Measurements from ENCODE around the gene CMIP.

The CMIP gene

DNA sequence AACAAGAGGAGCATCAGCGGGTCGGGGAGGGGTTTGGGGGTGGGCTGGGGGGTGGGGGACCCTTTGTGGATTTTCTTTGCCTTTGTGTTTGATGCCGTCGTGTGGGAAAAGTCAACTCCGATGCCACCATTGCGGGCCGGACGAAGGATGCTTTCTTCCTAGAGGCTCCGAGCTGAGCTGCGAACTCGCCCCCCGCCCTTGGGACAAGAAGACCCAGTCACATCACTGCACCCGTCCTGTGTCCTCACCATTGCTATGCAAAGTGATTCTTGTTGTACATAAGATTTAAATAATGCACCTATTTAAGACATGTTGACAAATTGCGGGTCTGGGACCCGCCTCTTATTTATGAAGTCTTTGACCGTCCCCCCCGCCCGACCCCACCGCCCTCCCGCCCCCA lies 265.4 kb downstream of the CMIP start:
- no peak for DNase-seq

GRCh38 chr16:81710596-81710995 lies 266.0 kb downstream of the CMIP start:
- DNase-seq = no peak

- DNase-seq = no peak
Measured at GRCh38 chr16:81711657-81712319, 267.2 kb downstream of the CMIP start.

- DNase-seq = no peak
Measured at GRCh38 chr16:81712681-81713080, 268.1 kb downstream of the CMIP start.

DNA sequence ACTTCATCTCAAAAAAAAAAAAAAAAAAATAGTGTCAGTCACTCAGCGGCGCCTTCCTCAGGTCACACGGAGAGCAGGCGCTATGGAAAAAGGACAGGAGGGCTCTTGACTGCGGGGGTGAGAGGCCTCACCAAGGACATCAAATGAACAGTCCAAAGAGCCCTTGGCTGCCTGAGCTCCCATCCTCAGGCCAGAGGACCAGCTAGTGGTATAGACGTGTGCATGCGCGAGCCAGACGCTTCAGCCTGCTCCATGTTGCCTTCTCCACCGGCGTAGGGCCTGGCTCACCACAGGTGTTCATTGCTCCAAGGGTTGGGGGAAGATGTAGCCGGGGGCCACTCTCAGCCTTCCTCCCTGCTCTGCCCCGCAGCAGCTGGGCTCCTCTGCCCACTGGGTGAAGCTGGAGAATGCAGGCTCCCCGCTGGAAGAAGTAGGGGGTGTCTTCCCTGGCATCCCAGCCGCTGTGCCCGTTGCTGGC lies 268.7 kb downstream of the CMIP start:
- DNase-seq = no peak

DNA sequence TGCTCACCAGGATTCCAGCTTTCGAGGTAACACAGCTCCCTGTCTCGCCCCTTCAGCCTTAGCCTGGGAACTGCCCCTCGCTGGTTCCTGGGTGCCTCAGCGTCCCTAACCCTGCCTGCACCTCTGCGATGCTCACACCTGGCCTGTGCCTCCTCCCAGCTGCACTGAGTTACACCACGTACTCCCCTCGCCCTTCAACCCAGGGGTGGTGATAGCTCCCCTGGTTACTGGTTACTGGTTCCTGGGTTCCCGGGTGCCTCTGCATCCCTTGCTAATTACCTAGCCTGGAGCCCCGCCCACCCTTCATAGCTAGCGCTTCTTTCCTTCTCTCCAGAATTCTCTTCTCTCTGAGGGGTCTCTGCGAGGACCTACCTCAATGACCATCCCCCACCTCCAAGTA lies 269.2 kb downstream of the CMIP start:
- no peak for DNase-seq

- no peak for DNase-seq
Measured at GRCh38 chr16:81714583-81714982, 270.0 kb downstream of the CMIP start.

- peak; percentile 52 for DNase-seq
Measured at GRCh38 chr16:81715358-81716196, 271.0 kb downstream of the CMIP start.

DNA sequence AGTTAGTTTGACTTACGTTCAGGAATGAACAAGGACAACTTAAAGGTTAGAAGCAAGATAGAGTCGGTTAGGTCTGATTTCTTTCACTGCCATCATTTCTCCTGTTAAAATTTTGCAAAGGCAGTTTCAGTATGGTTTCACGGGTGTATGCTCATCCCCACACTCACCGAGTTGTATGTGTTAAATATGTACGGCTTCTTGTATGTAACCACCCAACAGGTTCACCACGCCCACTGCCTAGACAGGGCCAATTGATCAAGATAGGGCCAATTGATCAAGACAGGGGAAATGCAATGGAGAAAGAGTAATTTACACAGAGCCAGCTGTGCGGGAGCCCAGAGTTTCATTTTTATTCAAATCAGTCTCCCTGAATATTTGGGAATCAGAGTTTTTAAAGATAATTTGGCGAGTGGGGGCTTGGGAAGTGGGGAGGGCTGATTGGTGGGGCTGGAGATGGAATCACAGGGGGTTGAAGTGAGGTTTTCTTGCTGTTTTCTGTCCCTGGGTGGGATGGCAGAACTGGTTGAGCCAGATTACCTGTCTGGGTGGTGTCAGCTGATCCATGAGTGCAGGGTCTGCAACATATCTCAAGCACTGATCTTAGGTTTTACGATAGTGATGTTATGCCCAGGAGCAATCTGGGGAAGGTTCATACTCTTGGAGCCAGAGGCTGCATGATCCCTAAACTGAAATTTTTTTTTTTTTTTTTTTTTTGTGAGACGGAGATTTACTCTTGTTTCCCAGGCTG lies 272.0 kb downstream of the CMIP start:
- DNase-seq = peak; percentile 62

DNA sequence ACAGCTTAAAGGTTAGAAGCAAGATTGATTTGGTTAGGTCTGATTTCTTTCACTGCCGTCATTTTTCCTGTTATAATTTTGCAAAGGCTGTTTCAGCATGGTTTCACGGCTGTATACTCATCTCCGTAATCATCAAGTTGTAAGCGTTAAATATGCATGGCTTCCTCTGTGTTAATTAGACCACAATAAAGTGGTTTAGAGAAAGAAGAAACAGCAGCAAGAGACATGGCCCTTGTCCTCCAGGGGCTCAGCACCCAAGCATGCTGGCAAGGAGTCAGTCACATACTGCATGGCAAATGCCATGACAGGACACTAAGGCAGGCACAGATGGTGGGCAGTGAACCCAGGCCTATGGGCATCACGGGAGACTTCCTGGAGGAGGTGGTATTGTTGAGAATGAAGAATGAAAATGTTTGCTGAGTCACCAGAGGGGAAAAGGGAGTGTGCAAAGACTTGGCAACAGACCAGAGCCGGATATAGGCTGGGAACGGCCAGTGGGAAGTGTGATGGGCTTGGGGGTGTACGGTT lies 273.1 kb downstream of the CMIP start:
- DNase-seq = peak; percentile 39

DNA sequence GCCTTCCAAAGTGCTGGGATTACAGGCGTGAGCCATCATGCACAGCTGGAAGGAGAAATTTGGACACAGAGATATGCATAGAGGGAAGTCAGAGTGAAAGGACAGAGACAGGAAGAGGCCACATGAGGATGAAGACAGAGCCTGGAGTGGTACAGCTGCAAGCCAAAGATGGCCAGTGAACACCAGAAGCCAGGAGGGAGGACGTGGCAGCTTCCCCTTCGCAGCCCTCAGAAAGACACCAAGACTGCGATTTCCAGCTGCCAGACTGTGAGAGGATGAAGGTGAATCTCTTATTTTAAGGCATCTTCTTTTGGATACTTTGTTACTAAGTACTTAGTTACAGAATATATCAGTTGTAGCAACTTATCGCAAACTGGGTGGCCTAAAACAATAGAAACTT lies 274.0 kb downstream of the CMIP start:
- DNase-seq = peak; percentile 30

- DNase-seq = no peak
Measured at GRCh38 chr16:81719993-81720392, 275.4 kb downstream of the CMIP start.

DNA sequence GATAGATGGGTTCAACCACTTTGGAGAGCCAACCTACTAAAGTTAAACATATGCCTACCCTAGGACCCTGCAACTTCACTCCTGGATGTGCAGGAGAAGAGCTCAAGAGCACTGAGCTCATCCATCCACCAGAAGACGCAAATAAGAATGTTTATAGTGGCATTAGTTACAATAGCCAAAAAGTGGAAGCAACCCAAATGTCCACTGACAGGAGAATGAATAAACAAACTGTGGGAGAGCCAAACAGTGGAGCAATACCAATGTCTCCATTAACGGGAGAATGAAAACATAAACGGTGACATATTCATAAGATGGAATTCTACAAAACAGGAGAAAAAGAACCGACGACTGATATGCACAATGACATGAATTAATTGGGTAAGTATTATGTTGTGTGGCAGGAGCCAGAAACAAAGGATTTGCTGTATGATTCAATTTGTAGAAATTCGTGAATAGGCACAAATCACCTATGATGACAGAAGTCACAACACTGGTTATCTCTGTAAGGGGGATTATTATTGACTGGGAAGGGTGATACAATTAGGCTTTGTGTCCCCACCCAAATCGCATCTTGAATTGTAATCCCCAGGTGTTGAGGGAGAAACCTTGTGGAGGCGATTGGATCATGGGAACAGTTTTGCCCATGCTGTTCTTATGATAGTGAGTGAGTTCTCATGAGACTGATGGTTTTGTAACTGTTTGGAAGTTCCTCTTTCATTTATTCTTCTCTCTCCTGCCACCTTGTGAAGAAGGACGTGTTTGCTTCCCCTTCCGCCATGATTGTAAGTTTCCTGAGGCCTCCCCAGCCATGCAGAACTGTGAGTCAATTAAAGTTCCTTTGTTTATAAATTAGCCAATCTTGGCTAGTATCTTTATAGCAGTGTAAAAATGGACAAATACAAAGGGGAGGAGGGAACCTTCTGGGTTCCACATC lies 276.6 kb downstream of the CMIP start:
- no peak for DNase-seq

- DNase-seq = peak; percentile 86
Measured at GRCh38 chr16:81723098-81723723, 278.6 kb downstream of the CMIP start.

DNA sequence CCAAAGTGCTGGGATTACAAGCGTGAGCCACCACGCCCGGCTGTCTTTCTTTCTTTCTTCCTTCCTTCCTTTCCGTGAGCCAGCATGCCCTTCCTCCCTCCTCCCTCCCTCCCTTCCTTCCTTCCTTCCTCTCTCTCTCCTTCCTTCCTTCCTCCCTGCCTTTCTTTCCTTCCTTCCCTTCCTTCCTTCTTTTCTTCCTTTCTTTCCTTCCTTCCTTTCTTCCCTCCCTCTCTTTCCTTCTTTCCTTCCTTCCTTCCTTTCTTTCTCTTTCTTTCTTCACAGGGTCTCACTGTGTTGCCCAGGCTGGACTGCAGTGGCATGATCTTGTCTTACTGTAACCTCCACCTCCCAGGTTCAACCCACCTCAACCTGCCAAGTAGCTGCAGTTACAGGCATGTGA lies 283.8 kb downstream of the CMIP start:
- DNase-seq = no peak

DNA sequence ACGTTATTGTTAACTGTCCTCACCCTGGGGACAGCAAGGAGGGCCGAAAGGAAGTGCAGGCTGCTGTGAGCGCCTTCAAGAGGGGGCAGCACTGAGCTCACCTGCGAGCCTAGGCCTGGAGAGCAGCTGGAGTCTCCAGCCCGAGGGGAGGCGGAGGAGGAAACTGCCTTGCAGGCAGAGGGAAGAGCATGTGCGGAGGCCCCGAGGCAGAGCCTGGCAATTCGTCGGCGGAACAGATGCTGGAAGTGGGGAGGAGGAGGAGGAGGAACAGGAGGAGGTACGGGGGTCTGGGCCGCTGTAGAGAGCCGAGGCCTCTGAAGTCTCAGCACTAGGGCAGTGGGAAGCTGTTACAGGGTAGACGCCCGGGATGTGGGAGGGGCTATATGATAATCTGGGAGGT lies 284.8 kb downstream of the CMIP start:
- no peak for DNase-seq

DNA sequence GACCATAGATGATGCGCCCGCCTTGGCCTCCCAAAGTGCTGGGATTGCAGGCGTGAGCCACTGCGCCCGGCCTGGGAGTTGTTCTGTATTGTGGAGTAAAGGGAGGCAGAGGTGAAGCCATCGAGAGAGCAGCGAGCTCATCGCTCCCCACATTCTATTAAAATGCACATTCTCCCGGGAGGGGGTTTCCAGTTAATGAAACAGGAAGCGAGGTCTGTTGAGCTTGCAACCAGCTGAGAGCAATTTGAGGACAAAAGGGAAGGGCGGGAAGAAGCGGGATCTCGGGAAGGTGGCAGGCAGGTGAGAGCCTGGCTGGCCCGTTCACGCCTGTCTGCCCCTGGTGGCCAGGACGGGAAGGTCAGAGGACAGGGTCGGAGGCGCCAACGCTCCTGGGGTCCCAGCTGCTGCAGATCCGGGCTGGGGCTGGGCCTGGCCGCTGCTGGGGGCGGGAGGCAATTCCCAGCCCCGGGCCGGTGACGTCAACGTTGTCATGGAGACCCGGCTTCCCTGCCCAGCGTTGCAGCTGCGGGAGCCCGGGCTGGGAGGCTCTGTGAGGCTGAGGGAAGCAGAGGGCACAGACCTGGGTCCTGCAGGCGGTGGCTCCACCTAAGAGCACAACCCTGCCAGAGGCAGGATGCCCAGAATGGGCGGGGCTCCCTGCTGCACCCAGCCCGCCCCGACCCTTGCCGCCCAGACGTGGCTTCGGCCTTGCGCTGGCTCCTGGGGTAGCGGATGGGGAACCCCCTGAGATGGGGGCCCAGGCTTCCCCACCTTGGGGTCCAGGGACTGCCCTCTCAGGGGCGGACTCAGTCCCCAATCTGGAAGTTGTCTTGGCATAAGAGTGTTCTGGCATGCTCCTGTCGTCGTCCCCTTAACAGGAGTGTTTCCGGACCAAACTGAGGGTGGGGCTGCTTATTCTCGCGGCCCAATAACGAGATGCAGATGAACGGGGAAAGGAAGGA lies 285.8 kb downstream of the CMIP start:
- peak; percentile 63 for DNase-seq

DNA sequence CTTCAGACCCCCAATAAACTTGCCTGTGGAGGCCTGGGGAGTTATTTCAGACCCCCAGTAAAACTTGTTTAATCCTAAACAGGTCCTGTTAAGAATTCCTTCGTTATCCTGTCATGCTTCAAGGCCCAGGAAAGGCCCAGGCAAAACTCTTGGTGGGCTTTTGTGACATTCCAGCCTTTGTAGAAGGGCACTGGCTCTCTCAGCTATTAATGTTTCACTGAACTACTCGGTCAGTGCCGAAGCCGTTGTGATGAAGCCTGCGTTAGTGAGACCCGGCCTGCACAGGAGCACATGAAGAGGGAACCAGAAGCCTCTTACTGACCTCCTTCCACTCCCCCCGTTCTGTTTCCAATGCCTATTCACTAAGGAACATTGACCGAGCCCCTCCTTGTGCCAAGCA lies 287.0 kb downstream of the CMIP start:
- DNase-seq = no peak

GRCh38 chr16:81732699-81733098 lies 288.1 kb downstream of the CMIP start:
- DNase-seq = no peak

DNA sequence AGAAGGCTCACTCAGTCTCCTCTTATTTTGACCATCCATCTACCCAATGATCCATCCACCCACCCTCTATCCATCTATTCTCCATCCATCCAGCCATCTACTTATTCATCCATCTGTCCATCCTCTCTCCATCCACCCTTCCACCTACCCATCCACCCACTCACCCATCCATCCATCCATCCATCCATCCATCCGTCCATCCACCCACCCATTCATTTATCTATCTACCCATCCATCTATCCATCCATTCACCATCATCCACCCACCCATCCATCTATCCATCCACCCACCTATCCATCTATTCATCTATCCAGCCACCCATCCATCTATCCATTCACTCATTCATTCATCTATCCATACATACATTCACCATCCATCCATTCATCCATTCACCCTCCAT lies 288.7 kb downstream of the CMIP start:
- no peak for DNase-seq

Data from activated CD4-positive, alpha-beta T cell treated with anti-CD3 and anti-CD28 coated beads, Interleukin-2, Interleukin-6, amounts not matched to agents 100 ng/mL and 50 ng/mL, durations not matched to agents 16 hours and 8 hours (primary cell).